Glomerular endothelial cell (primary cell): ENCODE results near the gene NF1. TPM values are rescaled to one million over a fixed set of nuclear protein-coding genes. Genes with fewer than 3 reads are reported as not detected.

Experiments
- DNase-seq: peaks from one replicate; pipeline ENCODE4 v3.0.0-alpha.2; 2011; ENCODE audit warnings: low read depth, low spot score; ENCODE audit errors: extremely low read depth
- total RNA-seq: library from RNA; depleted of rRNA; stranded (reverse); fragments of >200 nt; gene quantifications from 2 replicates; pipeline ENCODE4 v1.2.3, GENCODE V29; 2015

The NF1 gene
- total RNA-seq, 1 donor from 2014 or later: 48.1 TPM

DNA sequence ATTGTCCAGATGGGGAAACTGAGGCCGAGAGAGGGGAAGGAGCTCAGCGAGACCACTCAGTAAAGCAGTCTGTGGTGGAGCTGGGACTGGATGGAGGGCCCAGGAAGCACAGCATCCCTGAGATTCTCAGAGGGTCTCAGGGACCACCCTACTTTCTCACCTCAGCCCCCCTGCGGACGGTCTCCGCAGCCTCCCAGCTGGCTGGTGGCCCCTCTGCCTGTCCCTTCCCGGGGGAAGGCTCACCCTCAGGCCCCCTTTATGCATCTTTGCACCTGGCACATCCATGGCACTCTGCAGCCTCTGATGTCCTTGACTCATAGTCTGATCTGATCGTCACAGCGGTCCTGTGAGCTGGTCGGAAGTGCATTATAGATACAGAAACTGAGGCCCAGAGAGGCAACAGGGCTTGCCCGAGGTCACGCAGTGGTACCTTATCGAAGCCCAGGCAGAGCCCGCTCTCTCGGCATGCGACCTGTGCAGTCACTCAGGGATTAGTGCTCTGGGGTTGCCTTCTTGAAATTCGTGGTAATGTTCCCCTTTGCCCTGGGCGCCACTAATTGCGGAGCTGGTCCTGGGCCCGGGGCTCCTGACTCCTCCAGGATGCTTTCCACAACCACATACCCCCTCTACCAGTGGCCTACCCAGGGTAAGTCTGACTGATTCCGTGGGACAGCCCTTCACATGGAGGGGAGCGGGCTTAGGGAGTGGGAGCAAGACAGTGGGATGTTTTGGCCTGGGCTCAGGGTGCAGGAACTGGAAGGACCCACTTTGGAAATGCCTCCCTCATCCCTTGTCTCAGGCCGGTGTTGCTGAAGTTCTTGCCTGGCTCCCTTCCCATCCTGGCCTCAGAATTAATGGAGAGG is 321.1 kb downstream of the NF1 start:
- no peak for DNase-seq

- no peak for DNase-seq
Observed at GRCh38 chr17:31416503-31416923, 321.7 kb downstream of the NF1 start.

DNA sequence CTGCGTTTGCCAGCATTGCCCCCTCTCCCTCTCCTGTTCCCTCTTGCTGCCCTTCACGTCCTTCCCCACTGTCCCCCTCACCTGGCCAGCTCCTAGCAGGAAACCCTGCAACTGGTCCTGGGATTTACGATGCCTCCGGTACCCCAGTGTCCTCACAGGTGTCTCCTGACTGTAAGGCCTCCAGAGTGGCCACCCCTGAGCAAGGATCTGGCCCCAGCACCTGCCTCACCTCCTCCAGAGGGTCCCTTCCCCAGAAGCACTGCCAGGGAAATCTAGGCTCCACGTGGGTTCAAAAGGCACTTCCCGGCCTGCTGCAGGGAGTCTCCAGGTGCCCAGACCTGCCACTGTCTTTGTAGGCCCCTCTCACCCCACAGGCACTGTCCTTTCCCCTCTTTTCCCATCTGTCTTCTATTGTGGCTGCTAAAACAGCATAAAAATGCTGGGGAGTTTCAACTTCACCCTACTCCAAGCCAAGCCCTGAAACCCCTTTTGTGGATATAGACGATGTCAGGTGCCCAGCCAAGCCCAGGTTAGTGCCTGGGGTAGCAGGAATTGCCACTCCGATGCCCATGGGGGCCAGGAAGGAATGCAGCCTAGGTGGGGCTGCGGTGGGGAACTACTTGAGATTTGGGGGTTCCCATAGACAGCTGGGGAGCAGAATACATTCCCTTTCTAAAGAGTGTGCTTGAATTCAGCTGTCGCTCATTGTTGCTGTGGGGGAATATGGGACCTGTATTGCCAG is 322.4 kb downstream of the NF1 start:
- DNase-seq: no peak

- no peak for DNase-seq
Observed at GRCh38 chr17:31418773-31419350, 324.1 kb downstream of the NF1 start.

DNA sequence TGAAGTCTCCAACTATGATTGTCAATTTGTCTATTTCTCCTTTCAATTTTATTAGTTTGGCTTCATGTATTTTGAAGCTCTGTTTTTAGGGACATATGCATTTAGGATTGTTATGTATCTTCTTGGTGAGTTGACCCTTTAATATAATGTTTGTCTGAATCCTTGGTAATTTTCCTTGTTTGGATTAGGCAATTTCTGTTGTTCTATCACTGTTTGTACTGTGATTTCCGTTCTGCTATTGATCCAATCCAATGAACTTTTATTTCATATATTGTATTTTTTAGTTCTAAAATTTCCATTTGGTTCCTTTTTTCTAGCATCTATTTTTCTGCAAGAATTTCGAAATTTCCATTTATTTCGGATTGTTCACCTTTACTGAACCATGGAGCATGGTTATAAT is 327.7 kb downstream of the NF1 start:
- DNase-seq: no peak

GRCh38 chr17:31424944-31425281 is 330.1 kb downstream of the NF1 start:
- DNase-seq: no peak

DNA sequence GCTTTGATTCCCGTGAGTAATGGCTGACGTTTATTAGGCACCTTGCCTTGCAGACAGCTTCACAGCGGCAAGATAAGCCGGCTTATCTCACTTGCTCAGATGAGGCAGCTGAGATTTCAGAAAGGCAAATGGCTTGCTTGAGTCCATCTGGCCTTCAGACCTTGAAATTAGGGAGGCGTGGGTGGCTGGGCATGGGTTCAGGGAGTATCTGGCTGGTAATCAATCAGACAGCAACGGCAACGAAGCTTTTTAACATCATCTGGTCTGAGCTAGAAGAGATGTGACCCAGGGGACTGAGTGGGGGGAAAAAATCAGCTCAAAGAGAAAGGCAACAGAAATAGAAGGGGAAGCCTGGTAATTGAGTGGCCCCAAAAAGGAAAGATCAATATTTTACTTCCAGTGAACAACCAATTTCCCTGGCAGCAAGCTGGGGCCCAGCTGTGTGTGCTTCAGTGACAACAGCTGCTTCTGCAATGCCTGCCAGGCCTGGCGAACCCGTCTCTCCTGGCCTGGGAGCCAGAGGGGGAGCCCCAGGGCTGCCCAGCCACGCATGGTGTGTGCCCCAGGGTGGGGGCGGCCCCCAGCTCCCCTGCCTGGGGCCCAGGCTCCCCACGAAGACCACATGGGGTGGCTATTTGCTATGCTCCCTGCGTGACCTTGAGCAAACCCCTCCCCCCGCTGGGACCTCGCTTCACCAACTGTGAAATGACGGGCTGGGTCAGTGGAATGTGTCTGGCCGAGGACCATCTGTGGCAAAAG is 330.7 kb downstream of the NF1 start:
- no peak for DNase-seq

Other genes with a start within 250 kb of the NF1 start
- 8.5 and 15.3 TPM in 2 replicates for gene TEFM, start 188.7 kb upstream of the NF1 start, total RNA-seq
- 0.29 and 0.68 TPM in 2 replicates for gene ADAP2, start 173.0 kb upstream of the NF1 start, total RNA-seq
- 18.1 and 24.2 TPM in 2 replicates for gene RNF135, start 123.9 kb upstream of the NF1 start, total RNA-seq
- 2.4 TPM in 1 of 2 replicates, not detected in the other for gene OMG, start 202.3 kb downstream of the NF1 start, total RNA-seq
- gene EVI2B, start 219.1 kb downstream of the NF1 start, total RNA-seq: 1.2 and 1.6 TPM in 2 replicates
- 0.53 and 1.2 TPM in 2 replicates for gene EVI2A, start 226.6 kb downstream of the NF1 start, total RNA-seq